ENCODE measurements around the gene PTPN4. TPM values are rescaled to one million over a fixed set of nuclear protein-coding genes. Genes with fewer than 3 reads are reported as not detected.
A peak's percentile ranks its signal among the peaks of the same experiment; 100 is the strongest.

PTPN4 gene
- total and polyA plus RNA-seq, 2 of the 8 experiments (the other 6 are each of a cell fraction or from before 2014, with no cell fraction given), result 28.5 to 105 TPM

GRCh38 chr2:120012771-120013596 lies 253.3 kb downstream of the PTPN4 start, which contains the start of gene EPB41L5 (continued):
- TF ChIP-seq TAF7 (optimal IDR thresholded peaks at IDR 0.05; ENCODE audit: borderline replicate concordance, low read depth, low read length) (peak; percentile 60), TBP (IDR thresholded peaks at IDR 0.05; ENCODE audit: low read depth, low read length) (peak; percentile 93), E2F6 (IDR thresholded peaks at IDR 0.05) (peak; percentile 98), KDM4A (IDR thresholded peaks at IDR 0.05; ENCODE audit: low read depth, low read length, severe bottlenecking) (peak; percentile 78), FOSL1 (IDR thresholded peaks at IDR 0.05; ENCODE audit: insufficient read depth, low read depth, low read length) (no peak), HDAC6 (IDR thresholded peaks at IDR 0.05; ENCODE audit: low read depth, low read length) (no peak), EP300 (IDR thresholded peaks at IDR 0.05; ENCODE audit: borderline replicate concordance in 1 of 2, low read depth in 2 of 2, low read length in 2 of 2) (peak in 1 of 2 experiments; percentile 84; a peak in 1 of 3 replicates), TCF12 (IDR thresholded peaks at IDR 0.05; ENCODE audit: low read depth, low read length) (peak; percentile 75; the same call in 1 of the 2 replicates), SIRT6 (IDR thresholded peaks at IDR 0.05; ENCODE audit: low read length) (no peak), ASH2L (IDR thresholded peaks at IDR 0.05; ENCODE audit: low read length) (peak; percentile 96), USF2 (IDR thresholded peaks at IDR 0.05; ENCODE audit: low read length) (no peak), MAX (IDR thresholded peaks at IDR 0.05) (peak; percentile 99), RFX5 (IDR thresholded peaks at IDR 0.05; ENCODE audit: borderline replicate concordance, low read depth, low read length) (no peak), CHD1 (IDR thresholded peaks at IDR 0.05; ENCODE audit: low read depth, low read length) (no peak), POU5F1 (IDR thresholded peaks at IDR 0.05; ENCODE audit: low read depth, low read length) (no peak), NRF1 (IDR thresholded peaks at IDR 0.05; ENCODE audit: low read depth, low read length) (no peak), EGR1 (IDR thresholded peaks at IDR 0.05; ENCODE audit: borderline replicate concordance, low read depth, low read length) (no peak), SRF (IDR thresholded peaks at IDR 0.05; ENCODE audit: low read depth, low read length) (no peak), YY1 (IDR thresholded peaks at IDR 0.05; ENCODE audit: low read depth, low read length) (peak; percentile 84), RAD21 (IDR thresholded peaks at IDR 0.05 in 1 of 2, conservative IDR thresholded peaks at IDR 0.05 in 1 of 2; ENCODE audit: low read depth in 2 of 2, low read length in 2 of 2) (peak in 1 of 2 experiments; percentile 18; a peak in 1 of 4 replicates), SP1 (IDR thresholded peaks at IDR 0.05; ENCODE audit: low read depth, low read length) (peak; percentile 90), NANOG (IDR thresholded peaks at IDR 0.05; ENCODE audit: insufficient read depth, low read depth, low read length, poor library complexity, severe bottlenecking) (no peak)

Measured in H1 (cell line).